Stromal cell of bone marrow (primary cell): Measurements from ENCODE around the gene CHAT.
"Not testable (repeated sequence)": the region's sequence is repeated elsewhere in the genome, so short reads cannot be mapped to it uniquely, and the experiment has no call there.

Experiments
- DNase-seq: peaks from one replicate; pipeline ENCODE4 v3.0.0-alpha.2; 2012; ENCODE audit warnings: low read depth

The CHAT gene

GRCh38 chr10:49653273-49653929 lies 39.6 kb downstream of the CHAT start:
- no peak for DNase-seq

GRCh38 chr10:49654036-49654693 lies 40.3 kb downstream of the CHAT start:
- DNase-seq = no peak

- no peak for DNase-seq
Measured at GRCh38 chr10:49655099-49655498, 41.3 kb downstream of the CHAT start.

- DNase-seq = no peak
Measured at GRCh38 chr10:49656845-49657493, 43.1 kb downstream of the CHAT start.

- DNase-seq = no peak
Measured at GRCh38 chr10:49657606-49658005, 43.8 kb downstream of the CHAT start.

- DNase-seq = no peak
Measured at GRCh38 chr10:49661140-49661856, 47.5 kb downstream of the CHAT start.

- DNase-seq = no peak
Measured at GRCh38 chr10:49662169-49662830, 48.5 kb downstream of the CHAT start.

GRCh38 chr10:49663596-49663995 lies 49.8 kb downstream of the CHAT start:
- DNase-seq = no peak

GRCh38 chr10:49664006-49664841 lies 50.4 kb downstream of the CHAT start:
- no peak for DNase-seq

GRCh38 chr10:49664842-49665355 lies 51.1 kb downstream of the CHAT start:
- DNase-seq = no peak

GRCh38 chr10:49666054-49666615 lies 52.3 kb downstream of the CHAT start:
- no peak for DNase-seq

GRCh38 chr10:49666685-49667084 lies 52.8 kb downstream of the CHAT start:
- DNase-seq = no peak

GRCh38 chr10:49667991-49668390 lies 54.2 kb downstream of the CHAT start:
- DNase-seq = no peak

GRCh38 chr10:49668684-49669083 lies 54.8 kb downstream of the CHAT start:
- DNase-seq = no peak

GRCh38 chr10:49678827-49679479 lies 65.1 kb downstream of the CHAT start:
- DNase-seq = no peak

GRCh38 chr10:49679480-49679893 lies 65.7 kb downstream of the CHAT start, which contains the start of gene C10orf53:
TSS of gene C10orf53 (plus strand) at chr10:49679651. CDS start at chr10:49679698, 47 bp downstream.
- DNase-seq = peak; percentile 6

- not testable (repeated sequence) for DNase-seq
Measured at GRCh38 chr10:49682449-49682848, 68.6 kb downstream of the CHAT start.

GRCh38 chr10:49682879-49683278 lies 69.0 kb downstream of the CHAT start:
- DNase-seq = no peak

GRCh38 chr10:49686651-49687050 lies 72.8 kb downstream of the CHAT start:
- no peak for DNase-seq

- no peak for DNase-seq
Measured at GRCh38 chr10:49688261-49688846, 74.5 kb downstream of the CHAT start.
